Measurements from ENCODE around the gene DHH. TPM values are rescaled to one million over a fixed set of nuclear protein-coding genes. Genes with fewer than 3 reads are reported as not detected.

Gene DHH
- total RNA-seq (2022; extraction: Qiagen RNA extraction), result not detected in 5 replicates

GRCh38 chr12:49094160-49094974 lies at the start of gene DHH:
TSS of gene DHH (minus strand) at chr12:49094801. CDS start at chr12:49094512, 289 bp downstream.

GRCh38 chr12:49131051-49131893 lies 36.7 kb upstream of the DHH start, which contains the start of gene TUBA1B:
TSS of gene TUBA1B (minus strand) at chr12:49131395. CDS start at chr12:49131300, 95 bp downstream.

GRCh38 chr12:49110464-49111155 lies 16.0 kb upstream of the DHH start, which contains the start of gene LMBR1L:
TSS of gene LMBR1L (minus strand) at chr12:49110847. CDS start at chr12:49110555, 292 bp downstream.

GRCh38 chr12:49069507-49070346 lies 24.9 kb downstream of the DHH start, which contains the start of gene RHEBL1:
TSS of gene RHEBL1 (minus strand) at chr12:49069979. CDS start at chr12:49069785, 194 bp downstream.

GRCh38 chr12:49060237-49061156 lies 34.1 kb downstream of the DHH start, which contains the start of gene KMT2D:
TSS of gene KMT2D (minus strand) at chr12:49060794. CDS start at chr12:49055324, 5,470 bp downstream.

Other genes starting within 250 kb of the DHH start
- 73.6 to 82.3 TPM (median 78.8 TPM) in 5 replicates for gene DDX23, start 242.6 kb downstream of the DHH start, total RNA-seq (2022; extraction: Qiagen RNA extraction)
- gene RND1, start 228.9 kb downstream of the DHH start, total RNA-seq (2022; extraction: Qiagen RNA extraction), result 4.3 to 8.4 TPM (median 5.8 TPM) in 5 replicates
- 44.9 to 64.2 TPM (median 56.2 TPM) in 5 replicates for gene FKBP11, start 169.3 kb downstream of the DHH start, total RNA-seq (2022; extraction: Qiagen RNA extraction)
- 116 to 163 TPM (median 156 TPM) in 5 replicates for gene ARF3, start 137.3 kb downstream of the DHH start, total RNA-seq (2022; extraction: Qiagen RNA extraction)
- gene WNT10B, start 123.1 kb downstream of the DHH start, total RNA-seq (2022; extraction: Qiagen RNA extraction), result 1.5 to 2.5 TPM (median 2.2 TPM) in 5 replicates
- not detected in 5 replicates for gene WNT1, start 116.5 kb downstream of the DHH start, total RNA-seq (2022; extraction: Qiagen RNA extraction)
- 0.57 to 1.1 TPM (median 0.81 TPM) in 5 replicates for gene DDN, start 95.4 kb downstream of the DHH start, total RNA-seq (2022; extraction: Qiagen RNA extraction)
- 37.6 to 48.4 TPM (median 39.8 TPM) in 5 replicates for gene PRKAG1, start 76.0 kb downstream of the DHH start, total RNA-seq (2022; extraction: Qiagen RNA extraction)
- gene KMT2D, start 34.0 kb downstream of the DHH start, total RNA-seq (2022; extraction: Qiagen RNA extraction), result 32.9 to 40.7 TPM (median 36.5 TPM) in 5 replicates
- 3.3 to 6.0 TPM (median 4.6 TPM) in 5 replicates for gene RHEBL1, start 24.8 kb downstream of the DHH start, total RNA-seq (2022; extraction: Qiagen RNA extraction)
- 12.7 to 18.4 TPM (median 13.4 TPM) in 5 replicates for gene LMBR1L, start 16.0 kb upstream of the DHH start, total RNA-seq (2022; extraction: Qiagen RNA extraction)
- gene TUBA1B, start 36.6 kb upstream of the DHH start, total RNA-seq (2022; extraction: Qiagen RNA extraction), result 2,300 to 2,554 TPM (median 2,409 TPM) in 5 replicates
- gene TUBA1A, start 94.3 kb upstream of the DHH start, total RNA-seq (2022; extraction: Qiagen RNA extraction), result 178 to 232 TPM (median 219 TPM) in 5 replicates
- gene TUBA1C, start 170.3 kb upstream of the DHH start, total RNA-seq (2022; extraction: Qiagen RNA extraction), result 1,605 to 2,005 TPM (median 1,655 TPM) in 5 replicates
- 1.5 to 1.9 TPM (median 1.7 TPM) in 5 replicates for gene PRPH, start 200.3 kb upstream of the DHH start, total RNA-seq (2022; extraction: Qiagen RNA extraction)
- gene TROAP, start 228.5 kb upstream of the DHH start, total RNA-seq (2022; extraction: Qiagen RNA extraction), result 76.5 to 121 TPM (median 80.2 TPM) in 5 replicates
- gene C1QL4, start 242.4 kb upstream of the DHH start, total RNA-seq (2022; extraction: Qiagen RNA extraction), result 4.3 to 6.9 TPM (median 6.6 TPM) in 5 replicates